Fibroblast of lung (primary cell): Measurements from ENCODE around the gene CHSY1.

Source experiments
- EZH2 ChIP-seq: IDR thresholded peaks from 2 replicates; pipeline ENCODE4 v1.5.1; 2012; ENCODE audit warnings: low read length, control low read depth, mild to moderate bottlenecking; ENCODE audit errors: missing control alignments
- TF ChIP-seq, protein P1 (sequence below), 2 donors: IDR thresholded peaks in 1 of 2; conservative IDR thresholded peaks in 1 of 2; 1 replicate in 1 of 2; 2 replicates in 1 of 2; pipeline ENCODE4 v1.5.1; 2011 to 2012; ENCODE audit warnings: low read length in 2 of 2, control low read depth in 1 of 2, inconsistent platforms in 1 of 2, low read depth in 1 of 2, mild to moderate bottlenecking in 1 of 2

DNA sequence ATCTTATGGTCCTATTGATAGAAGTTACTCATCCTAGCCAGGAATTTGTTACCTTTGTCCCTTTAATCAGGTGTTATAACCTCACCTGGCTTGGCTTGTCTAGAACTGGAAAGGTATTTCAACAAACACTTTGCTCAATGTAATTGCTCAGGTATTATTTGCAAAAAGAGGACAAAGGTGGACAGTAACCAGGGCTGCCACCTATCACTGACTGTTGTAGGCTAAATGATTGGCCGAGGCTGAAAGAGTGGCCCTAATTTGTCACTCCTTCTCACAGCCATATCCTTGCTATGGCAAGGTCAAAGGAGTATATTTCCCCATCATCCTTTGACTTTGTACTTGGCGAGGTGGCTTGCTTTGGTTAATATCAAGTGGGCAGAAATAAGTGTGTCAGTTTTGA lies 28.2 kb upstream of the CHSY1 start:
- TF ChIP-seq, protein P1, sequence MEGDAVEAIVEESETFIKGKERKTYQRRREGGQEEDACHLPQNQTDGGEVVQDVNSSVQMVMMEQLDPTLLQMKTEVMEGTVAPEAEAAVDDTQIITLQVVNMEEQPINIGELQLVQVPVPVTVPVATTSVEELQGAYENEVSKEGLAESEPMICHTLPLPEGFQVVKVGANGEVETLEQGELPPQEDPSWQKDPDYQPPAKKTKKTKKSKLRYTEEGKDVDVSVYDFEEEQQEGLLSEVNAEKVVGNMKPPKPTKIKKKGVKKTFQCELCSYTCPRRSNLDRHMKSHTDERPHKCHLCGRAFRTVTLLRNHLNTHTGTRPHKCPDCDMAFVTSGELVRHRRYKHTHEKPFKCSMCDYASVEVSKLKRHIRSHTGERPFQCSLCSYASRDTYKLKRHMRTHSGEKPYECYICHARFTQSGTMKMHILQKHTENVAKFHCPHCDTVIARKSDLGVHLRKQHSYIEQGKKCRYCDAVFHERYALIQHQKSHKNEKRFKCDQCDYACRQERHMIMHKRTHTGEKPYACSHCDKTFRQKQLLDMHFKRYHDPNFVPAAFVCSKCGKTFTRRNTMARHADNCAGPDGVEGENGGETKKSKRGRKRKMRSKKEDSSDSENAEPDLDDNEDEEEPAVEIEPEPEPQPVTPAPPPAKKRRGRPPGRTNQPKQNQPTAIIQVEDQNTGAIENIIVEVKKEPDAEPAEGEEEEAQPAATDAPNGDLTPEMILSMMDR (conservative IDR thresholded peaks at IDR 0.05 in 1 of 2, IDR thresholded peaks at IDR 0.05 in 1 of 2; ENCODE audit: low read depth in 1 of 2, low read length in 2 of 2) = no peak
- no peak for TF ChIP-seq EZH2
